ENCODE results near the gene UBE2QL1. TPM values are rescaled to one million over a fixed set of nuclear protein-coding genes. Genes with fewer than 3 reads are reported as not detected.

UBE2QL1 gene
- total and polyA plus RNA-seq, 2 of the 8 experiments (the other 6 are each of a cell fraction or from before 2014, with no cell fraction given) = 0.43 to 0.65 TPM

DNA sequence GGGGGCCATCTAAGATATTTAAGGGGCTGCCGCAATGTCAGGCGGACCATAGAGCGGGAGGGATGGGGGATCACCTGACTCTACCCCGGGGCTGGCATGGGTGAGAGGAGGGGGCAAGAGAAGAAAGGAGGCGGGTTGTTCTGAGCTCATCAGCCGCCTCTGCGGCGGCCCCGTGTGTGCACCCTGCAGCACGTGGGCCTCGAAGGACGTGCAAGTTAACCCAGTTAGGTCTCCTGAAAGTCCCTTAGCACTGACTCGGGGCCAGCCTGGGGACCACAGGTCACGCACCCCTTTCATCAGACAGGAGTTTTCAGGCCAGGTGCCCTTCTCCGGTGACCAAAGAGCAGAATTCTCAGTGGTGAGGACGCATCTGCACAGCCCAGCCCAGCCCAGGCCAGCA lies 58.0 kb downstream of the UBE2QL1 start:
- Histone ChIP-seq H2BK20ac (ENCODE audit: low read length) (no peak overlapping the region), H3K79me1 (ENCODE audit: low read depth, low read length) (no peaks in the 10 kb centered on the region)

More for the DNA sequence above, 58.0 kb downstream of the UBE2QL1 start:
- Histone ChIP-seq H2BK15ac (ENCODE audit: low read length) (no peak overlapping the region), H3K4me2 (ENCODE audit: insufficient read depth in 1 of 2, low read depth in 2 of 2, low read length in 2 of 2) (no peak overlapping the region), H3K9ac (replicated peaks in 1 of 4; ENCODE audit: extremely low read depth in 1 of 4, low read depth in 3 of 4, low read length in 3 of 4) (no peak overlapping the region), H4K91ac (replicated peaks; ENCODE audit: insufficient read length, low read length) (no peak overlapping the region), H3K27me3 (replicated peaks in 1 of 4; ENCODE audit: control insufficient read depth in 3 of 4, extremely low read depth in 1 of 4, insufficient read depth in 3 of 4, low read length in 3 of 4) (no peaks in the 10 kb centered on the region), H3K79me2 (ENCODE audit: control insufficient read depth in 1 of 2, insufficient read depth in 2 of 2, low read length in 2 of 2) (no peaks in the 10 kb centered on the region), H2BK120ac (replicated peaks; ENCODE audit: low read depth, low read length) (no peak overlapping the region), H3K4me3 (ENCODE audit: extremely low read depth in 1 of 4, insufficient read depth in 2 of 4, low read depth in 3 of 4, low read length in 4 of 4) (no peak overlapping the region), H3K9me3 (ENCODE audit: insufficient read depth in 2 of 2, low read depth in 1 of 2, low read length in 1 of 2) (no peaks in the 10 kb centered on the region), H3K36me3 (ENCODE audit: control insufficient read depth in 2 of 4, insufficient read depth in 4 of 4, low read length in 3 of 4) (no peaks in the 10 kb centered on the region), H2BK12ac (ENCODE audit: low read depth, low read length) (no peak overlapping the region), H3K14ac (ENCODE audit: insufficient read length) (no peak overlapping the region), H3K18ac (ENCODE audit: extremely low read depth, low read length) (no peak overlapping the region), H4K20me1 (replicated peaks in 1 of 2; ENCODE audit: control insufficient read depth in 1 of 2, insufficient read depth in 2 of 2, low read length in 2 of 2) (no peaks in the 10 kb centered on the region), H3K4me1 (replicated peaks in 1 of 4; ENCODE audit: control insufficient read depth in 3 of 4, insufficient read depth in 4 of 4, low read length in 3 of 4) (no peaks in the 10 kb centered on the region), H4K5ac (ENCODE audit: insufficient read length, low read depth, low read length) (no peak overlapping the region), H2AFZ (ENCODE audit: low read length) (no peak overlapping the region), H3K27ac (ENCODE audit: low read depth, low read length) (no peak overlapping the region), H2AK5ac (ENCODE audit: low read depth, low read length) (no peak overlapping the region), H2BK5ac (ENCODE audit: low read depth, low read length) (no peak overlapping the region), H3K23me2 (ENCODE audit: low read depth, low read length) (no peaks in the 10 kb centered on the region), H3K56ac (replicated peaks; ENCODE audit: insufficient read length, low read depth, low read length) (no peak overlapping the region), H3K4ac (replicated peaks; ENCODE audit: insufficient read length, low read depth, low read length) (no peak overlapping the region), H4K8ac (ENCODE audit: extremely low read depth, insufficient read depth, low read length) (peak overlapping the region; percentile 14; the same call in 1 of the 2 replicates), H3K23ac (ENCODE audit: insufficient read length) (no peak overlapping the region)
- DNase-seq (ENCODE audit: low read depth in 1 of 2, low spot score in 2 of 2) (no peak), FAIRE-seq (no peak)
- WGBS, 2 experiments (ENCODE audit: extremely low coverage in 1 of 2, insufficient coverage in 1 of 2, insufficient read length in 1 of 2, insufficient replicate concordance in 2 of 2, low coverage in 1 of 2, low lambda C conversion rate in 2 of 2, missing lambda C conversion rate in 1 of 2) = 92% methylated on average over 15 of the region's 16 CpGs; no CpG with 5 or more reads in 1 of the 2 experiments
- POLR2A ChIA-PET (ENCODE audit: partially characterized antibody) = no interaction called here
- TF ChIP-seq EGR1 (IDR thresholded peaks at IDR 0.05; ENCODE audit: borderline replicate concordance, low read depth, low read length) = no peak
- no peak for TF ChIP-seq BACH1 (IDR thresholded peaks at IDR 0.05; ENCODE audit: low read length)
- no peak for TF ChIP-seq GABPA (IDR thresholded peaks at IDR 0.05; ENCODE audit: borderline replicate concordance, insufficient read depth, low read length)
- TF ChIP-seq JUN (IDR thresholded peaks at IDR 0.05; ENCODE audit: low read depth, low read length) = no peak
- TF ChIP-seq RBBP5 (IDR thresholded peaks at IDR 0.05; ENCODE audit: borderline replicate concordance, low read depth, low read length) = no peak
- TF ChIP-seq CTBP2 (IDR thresholded peaks at IDR 0.05; ENCODE audit: borderline replicate concordance, insufficient read depth, insufficient read length, low read length) = no peak
- TF ChIP-seq NRF1 (IDR thresholded peaks at IDR 0.05; ENCODE audit: low read depth, low read length) = no peak
- no peak for TF ChIP-seq POU5F1 (IDR thresholded peaks at IDR 0.05; ENCODE audit: low read depth, low read length)
- no peak for TF ChIP-seq SP1 (IDR thresholded peaks at IDR 0.05; ENCODE audit: low read depth, low read length)
- no peak for TF ChIP-seq JUND (IDR thresholded peaks at IDR 0.05; ENCODE audit: low read length)
- CTCF ChIA-PET (ENCODE audit: partially characterized antibody) = interaction anchor here (0.7 kb wide), 1 partner anchor 51 kb away, joined by 3 read pairs; no protein-coding TSS in a partner anchor

Measured in H1 (cell line).